NCI-H82 treated with DMSO at 0.1 percent for 48 hours (cell line): ENCODE results near the gene CD40.

ENCODE experiments used
- DNase-seq: peaks from one replicate; lab custom pipeline; 2025; ENCODE audit not compliant: unreplicated experiment; lab: John Stamatoyannopoulos, UW

Gene CD40

DNA sequence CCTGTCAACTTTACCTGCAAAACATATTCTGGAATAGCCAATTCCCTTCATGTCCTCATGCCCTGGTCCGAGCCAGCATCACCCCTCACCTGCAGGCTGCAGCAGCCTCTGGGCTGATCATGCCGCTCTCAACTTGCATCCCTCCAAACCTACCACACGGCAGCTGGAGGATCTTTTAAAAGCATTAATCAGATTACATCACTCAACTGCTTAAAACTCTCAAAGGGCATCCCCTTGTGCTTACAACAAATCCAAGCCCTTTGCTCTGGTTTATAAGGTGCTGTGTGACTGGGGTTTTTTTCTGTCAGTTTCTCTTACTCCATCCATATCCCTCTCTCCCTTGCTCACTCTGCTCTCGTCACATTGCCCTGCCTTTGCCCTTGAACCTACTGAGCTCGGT is 24.0 kb downstream of the CD40 start:
- DNase-seq = peak; percentile 93

DNA sequence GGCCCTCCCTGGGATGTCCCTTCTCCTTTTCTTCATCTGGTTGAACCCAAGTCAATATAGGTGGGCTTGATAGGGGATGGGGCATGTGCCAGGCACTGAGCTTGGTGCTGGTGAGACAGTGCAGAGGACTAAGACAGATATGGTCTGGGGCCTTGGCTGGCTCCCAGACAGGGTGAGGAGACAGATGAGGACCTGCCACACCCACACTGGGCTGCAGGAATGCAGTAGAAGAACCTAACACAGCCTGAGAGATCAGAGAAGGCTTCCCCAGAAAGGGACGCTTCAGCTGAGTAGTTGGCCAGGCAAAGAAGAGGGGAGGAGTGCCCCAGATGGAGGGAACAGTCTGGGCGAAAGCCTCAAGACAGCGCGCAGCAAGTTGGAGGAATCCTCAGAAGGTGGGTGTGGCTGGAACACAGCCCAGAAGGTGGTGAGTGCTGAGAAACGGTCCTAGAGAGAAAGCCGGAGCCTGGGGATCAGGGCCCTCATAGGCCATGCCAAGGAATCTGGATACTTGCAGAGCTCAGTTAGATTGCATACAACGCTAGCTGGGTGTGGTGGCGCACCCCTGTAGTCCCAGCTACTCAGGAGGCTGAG is 26.4 kb downstream of the CD40 start:
- DNase-seq = no peak

DNA sequence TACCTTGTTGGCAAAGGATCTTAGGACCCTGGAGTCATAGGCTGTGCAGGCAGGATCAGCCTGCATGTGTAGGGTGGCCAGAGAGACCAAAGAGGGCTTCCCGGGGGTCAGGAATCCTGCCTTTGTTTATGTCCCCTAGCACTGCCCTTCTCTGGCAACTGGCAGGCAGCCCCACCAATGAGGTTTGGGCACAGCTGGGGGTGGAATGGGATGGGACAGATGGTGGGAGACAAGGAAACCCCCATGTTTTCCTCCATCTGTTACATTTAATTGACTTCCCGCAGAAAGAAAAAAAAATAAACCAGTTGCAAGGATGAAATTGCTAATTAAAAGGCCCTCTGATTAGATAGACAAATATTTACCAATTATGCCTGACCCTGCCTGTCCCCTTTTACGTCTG is 27.6 kb downstream of the CD40 start:
- DNase-seq = peak; percentile 89

DNA sequence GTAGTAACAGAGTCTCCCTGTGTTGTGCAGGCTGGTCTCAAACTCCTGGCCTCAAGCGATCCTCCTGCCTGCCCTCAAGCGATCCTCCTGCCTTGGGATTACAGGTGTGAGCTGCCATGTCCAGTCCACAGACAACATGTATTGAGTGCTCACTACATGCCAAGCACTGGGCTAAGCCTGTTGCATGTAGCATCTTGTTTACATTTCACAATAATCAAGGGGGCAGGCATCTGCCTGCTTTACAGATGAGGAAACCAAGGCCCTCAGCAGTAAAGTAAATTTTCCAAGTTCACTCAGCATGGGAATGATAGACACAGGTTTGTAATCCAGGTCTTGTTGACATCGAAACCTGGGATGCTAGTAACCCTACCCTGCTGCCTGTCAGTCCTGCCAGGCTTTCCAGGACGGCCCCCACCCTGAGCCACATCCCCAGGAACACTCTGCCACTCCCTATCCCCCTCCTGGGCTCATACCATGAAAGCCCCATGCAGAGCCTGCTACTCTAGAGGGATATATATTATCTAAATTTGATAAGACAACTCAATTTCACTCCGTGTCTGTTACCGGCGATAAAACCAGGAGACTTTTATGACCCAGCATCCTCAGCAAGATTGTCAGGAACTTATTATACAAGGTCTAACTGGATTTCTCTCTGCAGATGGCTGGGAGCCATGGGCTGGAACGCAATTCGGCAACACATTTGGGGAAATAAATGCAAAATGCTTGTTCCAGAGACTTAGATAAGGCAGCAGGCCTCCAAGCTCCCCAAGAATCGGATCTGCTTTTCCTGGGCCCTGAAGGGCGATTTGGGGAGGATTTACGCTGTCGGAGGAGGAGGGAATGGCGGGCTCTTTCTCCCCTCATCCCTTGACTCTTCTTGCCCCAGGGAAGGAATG is 30.4 kb downstream of the CD40 start:
- DNase-seq = no peak

DNA sequence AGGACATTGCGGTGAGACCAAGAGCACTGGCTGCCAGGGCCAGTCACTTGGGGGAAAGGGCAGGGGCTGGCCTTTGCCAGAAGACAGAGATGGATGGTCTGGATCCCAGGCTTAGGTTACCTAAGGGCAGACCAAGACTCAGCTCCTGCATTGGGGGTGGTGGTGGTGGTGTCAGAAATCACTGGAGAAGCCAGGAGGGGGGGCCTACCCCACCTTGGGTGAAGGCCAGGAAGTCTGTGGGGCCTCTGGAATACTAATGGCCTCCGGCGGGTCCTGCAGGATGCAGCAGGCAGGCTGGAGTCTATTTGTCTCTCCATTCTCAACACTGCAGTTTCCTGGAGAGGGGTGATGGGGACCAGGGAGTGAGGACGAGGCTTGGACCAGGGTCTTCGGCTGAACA is 32.8 kb downstream of the CD40 start:
- DNase-seq = no peak

DNA sequence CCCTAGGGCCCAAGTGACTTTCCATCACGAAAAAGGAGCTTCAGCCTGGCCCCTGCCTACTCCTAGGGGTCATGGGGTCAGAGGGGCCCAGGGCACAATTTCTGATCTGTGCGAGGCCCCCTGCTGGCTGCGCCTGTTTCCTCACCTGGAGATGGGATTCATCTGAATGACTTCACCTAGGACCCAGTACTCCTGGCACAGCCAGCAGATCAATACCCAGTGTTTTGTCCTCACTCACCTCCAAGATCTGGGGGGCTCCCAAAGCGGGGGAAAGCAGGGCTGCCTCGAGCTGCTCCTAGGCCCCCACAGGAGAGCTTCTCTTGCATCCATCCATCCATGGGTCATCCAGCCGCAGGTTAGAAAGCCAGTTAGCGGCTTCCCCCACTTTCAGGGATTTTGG is 33.8 kb downstream of the CD40 start:
- DNase-seq = no peak

DNA sequence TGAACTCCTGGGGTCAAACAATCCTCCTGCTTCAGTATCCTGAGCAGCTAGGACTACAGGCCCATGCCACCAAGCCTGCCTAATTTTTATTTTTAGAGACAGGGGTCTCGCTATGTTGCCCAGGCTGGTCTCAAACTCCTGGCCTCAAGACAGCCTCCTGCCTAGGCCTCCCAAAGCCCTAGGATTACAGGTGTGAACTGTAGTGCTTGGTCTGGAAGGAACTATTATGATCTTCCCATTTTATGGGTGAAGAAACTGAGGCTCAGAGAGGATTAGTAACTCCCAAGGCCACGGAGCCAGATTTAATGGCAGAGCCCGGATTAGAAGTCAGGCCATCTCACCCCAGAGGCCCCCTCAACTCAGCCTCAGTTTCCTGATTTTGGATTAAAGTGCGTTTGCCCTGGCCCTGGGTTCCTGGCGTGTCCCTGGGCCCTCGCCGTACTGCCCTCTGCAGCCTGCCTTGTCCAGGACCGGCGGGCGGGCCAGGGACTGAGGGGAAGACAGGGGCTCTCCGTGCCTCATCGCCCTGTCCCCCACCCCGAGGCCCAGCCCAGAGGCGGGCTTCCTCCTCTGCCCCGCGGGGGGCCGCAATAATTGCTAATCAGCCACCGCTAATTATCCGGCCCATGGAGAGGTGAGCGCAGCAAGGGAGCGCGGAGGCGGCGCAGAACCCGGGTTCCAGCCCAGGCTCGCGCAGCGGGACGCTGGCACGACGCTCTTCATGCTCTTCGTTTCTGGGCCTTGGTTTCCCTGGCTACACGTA is 34.9 kb downstream of the CD40 start:
- DNase-seq = no peak

DNA sequence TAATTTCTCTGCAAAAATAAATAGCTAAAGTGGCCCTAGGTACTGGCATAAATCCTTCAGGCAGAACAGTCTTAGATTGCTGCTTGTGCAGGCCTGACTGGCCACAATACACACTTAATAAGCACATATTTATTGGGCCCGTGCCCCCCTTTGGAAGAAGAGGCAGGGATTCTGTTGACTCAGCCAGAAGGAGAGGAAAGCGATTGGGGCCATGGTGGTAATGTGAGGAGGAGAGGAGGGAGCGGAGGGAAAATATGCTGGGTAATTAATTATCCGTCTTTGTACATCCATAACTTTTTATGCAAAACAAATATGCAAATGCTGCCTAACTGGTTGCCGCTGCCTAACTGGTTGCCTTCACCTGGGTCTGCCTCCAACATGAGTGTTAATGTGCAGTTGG is 36.2 kb downstream of the CD40 start:
- no peak for DNase-seq

DNA sequence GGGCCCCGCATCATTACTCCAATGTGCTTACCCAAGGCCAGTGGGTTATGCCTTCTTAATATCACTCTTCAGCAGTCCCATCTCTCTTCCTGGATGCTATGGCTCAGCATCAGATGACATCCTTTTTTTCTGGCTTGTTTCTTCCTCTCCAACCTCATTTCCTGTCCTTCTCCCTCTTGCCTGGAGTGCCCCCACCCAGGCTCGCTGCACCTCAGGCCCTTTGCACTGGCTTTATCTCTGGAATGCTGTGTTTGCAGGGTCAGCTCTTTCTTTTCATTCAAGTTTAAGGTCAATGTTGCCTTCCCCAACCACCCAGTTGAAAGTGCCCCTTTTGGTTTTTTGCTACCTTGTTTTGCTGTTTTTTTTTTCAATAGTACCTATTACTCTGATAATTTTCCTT is 36.7 kb downstream of the CD40 start:
- DNase-seq = no peak

DNA sequence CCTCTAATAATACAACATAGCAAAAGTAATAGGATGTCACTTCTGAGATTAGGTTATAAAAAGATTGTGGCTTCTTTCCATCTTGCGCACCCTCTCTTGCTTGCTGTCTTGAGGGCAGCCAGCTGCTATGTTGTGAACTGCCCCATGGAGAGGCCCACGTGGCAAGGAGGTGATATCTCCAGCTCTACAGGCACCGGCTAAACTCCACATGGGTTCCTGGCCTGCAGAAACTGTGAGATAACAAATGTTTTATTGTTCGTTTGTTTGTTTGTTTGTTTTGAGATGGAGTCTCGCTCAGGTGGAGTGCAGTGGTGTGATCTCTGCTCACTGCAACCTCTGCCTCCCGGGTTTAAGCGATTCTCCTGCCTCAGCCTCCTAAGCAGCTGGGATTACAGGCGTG is 38.0 kb downstream of the CD40 start:
- no peak for DNase-seq

DNA sequence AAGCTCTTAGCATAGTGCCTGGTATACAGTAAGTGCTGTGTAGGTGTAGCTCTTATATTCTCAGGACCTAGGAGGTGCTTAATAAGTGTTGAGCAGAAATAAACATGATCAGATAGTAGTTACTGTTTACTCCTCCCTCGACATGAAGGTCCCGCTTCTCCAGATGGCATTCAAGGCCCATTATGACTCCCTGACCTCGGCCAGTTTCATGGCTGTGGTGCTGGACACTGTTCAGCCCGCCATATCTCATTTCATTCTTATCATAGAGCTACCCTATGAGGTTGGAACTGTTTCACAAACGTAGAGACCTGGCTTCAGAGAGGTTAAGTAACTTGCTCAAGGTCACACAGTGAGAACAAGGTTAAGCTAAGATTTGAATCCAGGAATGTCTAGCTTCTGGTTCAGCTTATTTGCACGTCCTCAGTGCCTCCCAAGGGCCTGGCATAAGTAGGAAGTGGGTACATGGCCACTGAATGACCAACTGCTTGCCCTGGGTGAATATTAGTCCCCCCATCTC is 39.0 kb downstream of the CD40 start:
- no peak for DNase-seq

DNA sequence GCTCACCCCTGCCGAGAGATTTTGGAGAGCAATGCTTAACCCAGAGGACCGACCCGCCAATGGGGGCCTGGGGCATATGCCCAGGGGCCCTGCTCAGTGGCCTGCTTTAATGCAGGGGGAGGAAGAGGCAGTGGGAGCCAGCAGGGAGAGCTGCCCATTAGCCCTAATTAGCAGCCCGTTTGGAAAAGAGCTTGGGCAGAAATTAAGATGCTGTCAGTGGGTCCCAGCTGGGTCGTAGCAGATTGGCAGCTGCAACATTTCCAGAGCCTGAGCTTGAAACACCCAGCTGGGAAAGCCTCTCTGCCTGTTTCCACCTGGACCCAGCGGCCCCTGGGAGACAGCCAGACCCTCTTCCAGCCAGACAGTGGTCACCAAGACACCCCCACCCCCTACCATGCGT is 39.5 kb downstream of the CD40 start:
- peak; percentile 33 for DNase-seq

DNA sequence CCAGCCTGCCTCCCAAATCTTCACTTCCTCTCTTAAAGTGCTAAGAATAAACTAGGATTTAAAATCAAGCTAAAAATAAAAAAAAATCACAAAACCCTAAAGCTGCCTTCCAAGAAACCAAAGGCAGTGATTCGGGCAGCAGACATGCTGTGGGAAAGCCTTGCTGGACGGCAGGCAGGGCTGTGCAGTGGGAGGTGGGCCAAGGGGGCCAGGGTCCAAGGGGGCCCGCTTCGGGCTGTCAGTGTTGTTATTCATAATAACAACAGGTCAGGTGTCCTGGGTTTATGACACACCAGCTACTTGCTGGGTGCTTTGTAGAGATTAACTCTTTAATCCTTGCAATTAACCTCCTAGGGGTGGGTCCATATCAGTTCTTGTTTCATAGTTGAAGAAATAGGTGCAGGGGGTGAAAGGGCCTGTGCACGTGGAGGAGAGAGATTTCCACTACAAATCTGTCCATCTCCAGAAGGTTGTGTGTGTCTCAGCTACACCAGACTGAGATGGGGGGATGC is 40.4 kb downstream of the CD40 start:
- peak; percentile 56 for DNase-seq

DNA sequence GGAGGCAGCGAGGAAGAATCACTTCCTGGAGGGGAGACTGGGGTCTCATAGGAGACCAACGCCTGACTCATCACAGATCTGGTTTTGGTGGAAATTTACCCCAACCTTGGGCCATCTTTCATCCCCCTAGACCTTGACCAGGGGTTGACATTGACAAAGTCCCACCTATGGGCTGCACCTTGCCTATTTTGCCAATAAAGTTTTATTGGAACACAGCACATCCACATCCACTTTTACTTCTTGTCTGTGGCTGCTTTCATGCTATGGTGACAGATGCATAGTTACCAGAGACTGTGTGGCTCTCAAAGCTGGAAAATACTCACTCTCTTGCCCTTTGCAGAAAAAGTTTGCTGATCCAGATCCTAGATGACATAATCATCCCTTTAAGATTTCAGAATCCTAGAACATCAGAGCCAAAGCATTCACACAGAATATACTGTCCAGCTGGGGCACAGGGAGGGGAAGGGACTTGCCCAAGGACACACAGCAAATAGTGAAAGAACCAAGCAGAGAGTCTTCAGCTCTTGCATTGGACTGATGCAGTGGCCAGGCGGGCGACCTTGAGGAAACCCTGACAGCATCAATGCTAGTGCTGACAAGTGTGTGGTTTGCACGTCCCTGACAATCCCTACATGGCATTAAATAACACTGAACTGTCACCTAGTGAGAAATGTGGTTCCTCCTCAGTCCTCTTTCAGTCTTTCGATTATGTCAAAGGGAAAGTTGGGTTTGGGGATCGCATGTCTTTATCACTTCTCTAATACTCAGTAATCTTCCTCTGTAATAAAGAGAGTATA is 41.2 kb downstream of the CD40 start:
- no peak for DNase-seq

DNA sequence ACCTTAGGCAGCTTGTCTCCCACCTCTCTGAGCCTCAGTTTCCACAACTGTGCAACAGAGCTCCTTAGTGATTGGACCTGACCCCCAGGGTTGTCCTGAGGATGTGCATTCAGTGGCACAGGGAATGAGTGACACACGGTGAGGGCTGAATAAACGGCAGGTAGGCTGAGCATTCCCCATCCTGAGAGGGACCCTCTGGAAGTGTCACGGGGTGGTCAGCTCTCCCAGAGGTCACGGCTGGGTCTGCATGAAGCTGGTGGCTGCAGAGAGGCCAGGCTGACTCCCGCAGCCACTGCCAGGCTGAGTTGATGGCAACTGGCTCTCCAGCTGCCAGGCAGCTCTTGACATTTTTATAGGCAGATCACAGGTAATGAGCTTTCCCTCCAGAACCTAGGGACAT is 42.5 kb downstream of the CD40 start:
- DNase-seq = no peak

DNA sequence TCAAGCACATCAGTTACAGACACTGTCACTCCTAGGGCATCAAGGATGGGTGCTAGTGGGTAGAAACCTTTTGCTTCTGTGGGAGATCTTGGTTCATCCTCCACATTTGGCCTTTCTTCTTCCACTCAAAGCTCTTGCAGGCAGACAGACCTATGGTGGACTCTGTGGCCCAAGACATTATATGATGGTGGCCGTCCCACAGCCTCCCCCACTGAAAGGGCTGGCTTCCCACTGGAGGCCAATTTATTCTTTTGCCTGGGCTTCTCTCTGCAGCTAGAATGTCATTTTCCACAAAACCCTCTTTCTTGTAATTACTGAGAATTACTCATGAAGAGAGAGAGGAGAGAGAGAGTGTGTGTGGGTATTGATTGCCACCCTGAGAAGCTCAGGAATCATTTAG is 43.8 kb downstream of the CD40 start:
- no peak for DNase-seq

DNA sequence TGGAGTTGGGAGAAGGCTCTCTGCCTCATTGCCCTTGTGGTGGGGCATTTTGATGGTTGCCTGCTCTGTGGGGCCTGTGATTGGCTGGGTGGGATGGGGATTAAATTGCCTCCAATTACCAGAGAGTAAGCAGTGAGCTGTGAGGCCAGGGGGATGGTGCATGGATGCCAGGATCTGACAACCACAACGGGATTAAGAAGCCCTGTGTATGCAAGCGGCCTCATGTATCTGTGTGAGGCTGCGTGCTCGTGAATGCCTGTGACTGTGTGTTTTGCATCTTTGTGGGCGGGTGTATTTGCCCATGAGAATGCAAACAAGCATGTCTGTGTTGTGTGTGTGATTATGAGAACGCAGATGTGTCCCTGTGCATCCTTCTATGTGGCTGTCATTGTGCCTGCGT is 46.1 kb downstream of the CD40 start:
- peak; percentile 89 for DNase-seq

DNA sequence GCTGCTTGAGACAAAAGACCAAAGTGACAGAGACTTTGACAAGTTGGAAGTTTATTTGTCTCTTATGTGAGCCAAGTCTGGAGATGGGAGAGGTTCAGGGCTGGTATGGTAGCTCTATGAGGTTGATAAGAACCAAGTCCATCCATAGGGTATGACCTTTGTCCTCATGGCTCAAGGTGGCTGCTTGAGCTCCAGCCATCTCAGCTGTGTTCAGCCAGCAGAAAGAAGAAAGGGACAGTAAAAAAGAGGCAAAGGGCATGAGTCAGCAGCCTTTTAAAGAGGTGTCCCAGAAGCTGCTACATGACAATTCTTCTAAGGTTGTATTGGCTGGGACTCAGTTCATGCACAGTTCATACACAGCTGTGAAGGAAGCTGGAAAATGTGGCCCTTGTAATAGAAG is 49.0 kb downstream of the CD40 start:
- no peak for DNase-seq

DNA sequence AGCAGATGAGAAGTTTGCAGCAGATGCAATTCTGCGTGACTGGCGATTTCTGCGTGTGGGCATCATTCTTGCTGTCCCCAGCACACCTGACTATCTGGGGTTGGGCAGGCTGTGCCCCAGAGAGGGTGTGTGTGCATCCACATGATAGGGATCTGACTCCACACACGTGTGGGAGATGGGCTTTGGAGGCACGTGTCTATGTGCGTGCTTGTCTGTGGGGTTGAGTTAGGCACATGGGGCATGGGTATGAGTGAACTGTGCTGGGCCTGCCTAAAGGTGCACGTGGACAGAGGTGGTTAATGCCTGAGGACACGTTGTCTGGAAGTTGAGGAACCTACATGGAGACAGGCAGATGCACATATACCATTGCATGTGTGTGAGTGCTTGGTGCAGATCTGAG is 50.3 kb downstream of the CD40 start:
- no peak for DNase-seq

DNA sequence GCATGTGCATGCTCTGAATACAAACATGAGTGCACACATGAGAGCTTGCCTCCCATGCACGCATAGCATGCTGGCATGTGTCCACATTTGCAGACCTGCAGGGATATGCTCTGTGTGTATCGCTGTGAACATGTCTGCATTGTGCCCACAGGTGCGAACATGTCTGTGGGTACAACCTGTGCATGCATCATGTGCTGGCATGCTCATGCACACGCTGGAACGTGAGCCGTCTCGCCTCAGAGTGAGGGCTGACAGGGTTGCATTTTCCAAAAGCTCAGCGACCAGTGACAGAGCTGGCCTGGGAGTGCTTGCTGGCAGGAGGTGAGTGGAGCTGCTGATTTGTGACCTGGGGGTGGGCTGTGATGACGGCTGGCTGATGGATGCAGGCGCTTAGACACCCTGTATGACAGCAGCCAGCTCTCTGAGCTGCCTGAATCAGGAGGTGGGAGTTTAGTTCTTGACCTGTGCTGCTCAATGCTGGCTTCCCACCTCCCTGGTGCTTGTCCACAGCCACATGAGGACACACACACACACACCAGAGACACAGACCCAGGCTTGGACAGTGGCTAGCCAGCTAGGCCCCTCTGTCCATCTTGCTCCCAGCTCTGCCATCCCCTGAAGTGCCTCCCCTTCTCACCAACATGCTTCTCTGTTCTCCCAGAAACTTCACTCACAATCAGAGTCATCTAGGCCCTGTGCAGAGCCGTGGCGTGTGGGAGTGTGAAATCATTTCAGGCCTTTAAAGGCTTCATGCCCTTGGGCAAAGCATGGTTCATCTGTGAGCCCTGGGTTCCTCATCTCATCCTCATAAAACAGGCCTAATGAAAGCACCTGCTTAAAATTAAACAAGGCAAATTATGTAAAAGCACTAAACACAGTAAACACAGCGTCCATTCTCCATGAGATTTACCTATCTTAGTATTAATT is 51.4 kb downstream of the CD40 start:
- DNase-seq = no peak
